Uterus (tissue), 2 donors: Measurements from ENCODE around the gene EPS8L2.

Experiments used
- POLR2A ChIP-seq, 2 donors: fragments of 450-650 bp; IDR thresholded peaks; one replicate each; pipeline ENCODE4 v1.6.1; 2016; ENCODE audit warnings: antibody characterized with exemption in 2 of 2, mild to moderate bottlenecking in 1 of 2, moderate library complexity in 1 of 2
- TF ChIP-seq, protein P1 (sequence below), 4 experiments: fragments of 200-600 bp in 2 of 4; fragments of 450-650 bp in 2 of 4; sonication (generic) in 2 of 4; IDR thresholded peaks; one replicate each; pipeline ENCODE4 v1.5.1; 2016 to 2019; ENCODE audit warnings: antibody characterized with exemption in 4 of 4, mild to moderate bottlenecking in 2 of 4, moderate library complexity in 1 of 4

DNA sequence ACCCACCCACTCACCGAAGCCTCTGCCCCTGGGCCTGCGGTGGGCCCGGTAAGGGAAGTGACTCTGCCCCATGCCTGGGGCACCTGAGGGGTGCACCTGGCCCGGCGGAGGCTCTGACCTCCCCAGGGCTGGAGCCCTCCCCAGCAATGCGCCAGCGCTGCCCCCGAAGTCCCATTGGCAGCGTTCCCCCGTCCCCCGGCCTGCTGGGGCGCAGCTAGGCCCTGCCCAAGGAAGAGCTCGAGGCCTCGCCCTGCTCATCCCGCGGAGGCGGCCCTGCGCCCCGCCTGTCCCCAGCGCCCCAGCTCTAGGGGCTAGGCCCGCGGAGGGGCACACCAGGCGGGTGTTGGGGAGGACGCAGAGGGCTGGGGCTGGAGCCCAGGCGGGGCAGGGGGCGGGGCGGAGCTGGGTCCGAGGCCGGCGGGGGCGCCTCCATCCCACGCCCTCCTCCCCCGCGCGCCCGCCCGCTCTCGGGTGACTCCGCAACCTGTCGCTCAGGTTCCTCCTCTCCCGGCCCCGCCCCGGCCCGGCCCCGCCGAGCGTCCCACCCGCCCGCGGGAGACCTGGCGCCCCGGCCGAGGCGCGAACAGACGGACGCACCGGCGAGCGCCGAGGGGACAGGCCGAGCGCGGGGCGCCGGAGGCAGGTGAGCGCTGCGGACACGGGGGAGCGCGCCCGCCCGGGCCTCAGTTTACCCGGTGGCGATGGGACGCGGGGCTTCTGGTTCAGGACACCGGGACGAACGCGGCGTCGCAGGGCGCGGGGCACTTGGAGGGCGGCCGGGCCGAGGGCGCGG is at the start of gene EPS8L2:
- TF ChIP-seq, protein P1, sequence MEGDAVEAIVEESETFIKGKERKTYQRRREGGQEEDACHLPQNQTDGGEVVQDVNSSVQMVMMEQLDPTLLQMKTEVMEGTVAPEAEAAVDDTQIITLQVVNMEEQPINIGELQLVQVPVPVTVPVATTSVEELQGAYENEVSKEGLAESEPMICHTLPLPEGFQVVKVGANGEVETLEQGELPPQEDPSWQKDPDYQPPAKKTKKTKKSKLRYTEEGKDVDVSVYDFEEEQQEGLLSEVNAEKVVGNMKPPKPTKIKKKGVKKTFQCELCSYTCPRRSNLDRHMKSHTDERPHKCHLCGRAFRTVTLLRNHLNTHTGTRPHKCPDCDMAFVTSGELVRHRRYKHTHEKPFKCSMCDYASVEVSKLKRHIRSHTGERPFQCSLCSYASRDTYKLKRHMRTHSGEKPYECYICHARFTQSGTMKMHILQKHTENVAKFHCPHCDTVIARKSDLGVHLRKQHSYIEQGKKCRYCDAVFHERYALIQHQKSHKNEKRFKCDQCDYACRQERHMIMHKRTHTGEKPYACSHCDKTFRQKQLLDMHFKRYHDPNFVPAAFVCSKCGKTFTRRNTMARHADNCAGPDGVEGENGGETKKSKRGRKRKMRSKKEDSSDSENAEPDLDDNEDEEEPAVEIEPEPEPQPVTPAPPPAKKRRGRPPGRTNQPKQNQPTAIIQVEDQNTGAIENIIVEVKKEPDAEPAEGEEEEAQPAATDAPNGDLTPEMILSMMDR (IDR thresholded peaks at IDR 0.05), result no peak
- no peak for TF ChIP-seq POLR2A (IDR thresholded peaks at IDR 0.05)
